HG03095 (cell line): ENCODE results near the gene GLRB.
"Not testable (repeated sequence)": the region's sequence is repeated elsewhere in the genome, so short reads cannot be mapped to it uniquely, and the experiment has no call there.

Source experiments
- ATAC-seq: cut with Tn5 transposase; IDR thresholded peaks from one replicate; pipeline ENCODE4 v1.9.1; 2021; ENCODE audit warnings: moderate library complexity; ENCODE audit not compliant: unreplicated experiment

GLRB gene

GRCh38 chr4:157127571-157127970 lies 51.6 kb downstream of the GLRB start:
- no peak for ATAC-seq

- no peak for ATAC-seq
These were observed 52.4 kb downstream of the GLRB start for GRCh38 chr4:157128395-157128794.

- no peak for ATAC-seq
These were observed 66.0 kb downstream of the GLRB start for GRCh38 chr4:157141976-157142375.

GRCh38 chr4:157143369-157143768 lies 67.4 kb downstream of the GLRB start:
- no peak for ATAC-seq

GRCh38 chr4:157151711-157152110 lies 75.8 kb downstream of the GLRB start:
- ATAC-seq: no peak

GRCh38 chr4:157165935-157166610 lies 90.1 kb downstream of the GLRB start:
- no peak for ATAC-seq

GRCh38 chr4:157170321-157170720 lies 94.4 kb downstream of the GLRB start:
- ATAC-seq: no peak

GRCh38 chr4:157172011-157172410 lies 96.1 kb downstream of the GLRB start:
- no peak for ATAC-seq

GRCh38 chr4:157180268-157180667 lies 104.3 kb downstream of the GLRB start:
- ATAC-seq: not testable (repeated sequence)

GRCh38 chr4:157184300-157184699 lies 108.3 kb downstream of the GLRB start:
- no peak for ATAC-seq

- no peak for ATAC-seq
These were observed 109.4 kb downstream of the GLRB start for GRCh38 chr4:157185363-157185762.

- ATAC-seq: no peak
These were observed 119.4 kb downstream of the GLRB start for GRCh38 chr4:157195374-157195773.

- ATAC-seq: no peak
These were observed 120.1 kb downstream of the GLRB start for GRCh38 chr4:157196046-157196445.

GRCh38 chr4:157204634-157205244 lies 128.8 kb downstream of the GLRB start:
- no peak for ATAC-seq

- ATAC-seq: no peak
These were observed 141.8 kb downstream of the GLRB start for GRCh38 chr4:157217708-157218107.

- no peak for ATAC-seq
These were observed 143.9 kb downstream of the GLRB start for GRCh38 chr4:157219711-157220370.

- ATAC-seq: no peak
These were observed 144.5 kb downstream of the GLRB start, which contains the start of gene GRIA2 for GRCh38 chr4:157220371-157220881. GRIA2 (plus strand) TSS chr4:157220728; CDS start chr4:157221043, 315 bp downstream.

- ATAC-seq: no peak
These were observed 145.5 kb downstream of the GLRB start for GRCh38 chr4:157221426-157221894.
